ENCODE data around the gene TUBE1.

GRCh38 chr6:112054001-112054400 lies 33.3 kb downstream of the TUBE1 start, which contains the start of gene CCN6:
- no peak for TF ChIP-seq CTCF (IDR thresholded peaks at IDR 0.05; ENCODE audit: insufficient read depth, low read length, poor library complexity, severe bottlenecking)
- TF ChIP-seq EZH2phosphoT487 (conservative IDR thresholded peaks at IDR 0.05; ENCODE audit: low read length) = no peak
